Stomach (tissue), 9 donors: ENCODE measurements around the gene PCBP3. TPM values are rescaled to one million over a fixed set of nuclear protein-coding genes. Genes with fewer than 3 reads are reported as not detected.
"Not testable (repeated sequence)": the region's sequence is repeated elsewhere in the genome, so short reads cannot be mapped to it uniquely, and the experiment has no call there.

Experiments used
- DNase-seq, 2 donors: peaks; one replicate each; pipeline versions ENCODE4 v3.0.0 to v3.0.0-alpha.2; 2013 to 2019
- H3K27ac ChIP-seq, 5 donors: fragments of 200-600 bp in 4 of 5; sonication (generic) in 4 of 5; one replicate each; pipeline ENCODE4 v1.5.1; 2013 to 2019; ENCODE audit warnings: mild to moderate bottlenecking in 1 of 5, moderate library complexity in 1 of 5
- H3K27me3 ChIP-seq, 3 donors: fragments of 200-600 bp; sonication (generic); one replicate each; pipeline ENCODE4 v1.5.1; 2017 to 2019; ENCODE audit warnings: mixed run types in 1 of 3
- H3K36me3 ChIP-seq, 4 donors: fragments of 200-600 bp; sonication (generic); 1 replicate in 3 of 4; 2 replicates in 1 of 4; pipeline ENCODE4 v1.5.1; 2016 to 2019
- H3K4me1 ChIP-seq, 4 donors: fragments of 200-600 bp; sonication (generic); one replicate each; pipeline ENCODE4 v1.5.1; 2016 to 2019
- H3K4me3 ChIP-seq, 4 donors: fragments of 200-600 bp; sonication (generic) in 3 of 4; one replicate each; pipeline ENCODE4 v1.5.1; 2016 to 2019; ENCODE audit warnings: mild to moderate bottlenecking in 1 of 4
- H3K9me3 ChIP-seq, 4 donors: fragments of 200-600 bp; sonication (generic); one replicate each; pipeline ENCODE4 v1.5.1; 2016 to 2019
- CTCF ChIP-seq, 7 experiments: fragments of 450-650 bp in 4 of 7; fragments of 200-600 bp in 3 of 7; sonication (generic) in 3 of 7; IDR thresholded peaks; one replicate each; pipeline ENCODE4 v1.5.1; 2016 to 2019; ENCODE audit warnings: antibody characterized with exemption in 7 of 7, control low read depth in 2 of 7, mild to moderate bottlenecking in 1 of 7
- EP300 ChIP-seq: sonication (generic); formaldehyde crosslinking; IDR thresholded peaks from one replicate; pipeline ENCODE4 v1.6.1; 2017; ENCODE audit warnings: antibody characterized with exemption
- POLR2A ChIP-seq, 4 donors: fragments of 450-650 bp; IDR thresholded peaks; one replicate each; pipeline ENCODE4 v1.6.1; 2016; ENCODE audit warnings: antibody characterized with exemption in 4 of 4, control low read depth in 2 of 4, mild to moderate bottlenecking in 1 of 4, moderate library complexity in 1 of 4
- POLR2AphosphoS5 ChIP-seq, 3 donors: sonication (generic); formaldehyde crosslinking; IDR thresholded peaks; one replicate each; pipeline ENCODE4 v1.6.1; 2016; ENCODE audit warnings: antibody characterized with exemption in 3 of 3
- WGBS, 5 donors: extraction: QIAGEN DNeasy Blood & Tissue Kit in 3 of 5; methylation state at CpG; one replicate each; pipeline versions ENCODE4 v1.1.5 to v1.1.7; 2013 to 2018; 5-methylcytosine and 5-hydroxymethylcytosine counted together
- intact Hi-C: fragments of 100-400 bp; cut with DNase I; formaldehyde crosslinking; loops from one replicate; pipeline ENCODE4 v1.15.1; 2023; ENCODE audit warnings: low total_unique reads
- polyA plus RNA-seq, 3 donors: library from polyadenylated mRNA; stranded (reverse); fragments of 200-250 nt; gene quantifications; one replicate each; pipeline ENCODE4 v1.2.3, GENCODE V29; 2013
- total RNA-seq, 5 donors: library from RNA; depleted of rRNA; stranded (reverse); fragments of >200 nt; gene quantifications; one replicate each; pipeline versions ENCODE4 v1.1.0 to v1.2.3, GENCODE V29; 2014 to 2016
- donor health status: healthy with polysubstance abuse.
- donor health status: Bipolar disorder and iron deficiency.
- donor health status: healthy.

The PCBP3 gene
- total and polyA plus RNA-seq, 8 donors: 1.8 to 10.9 (median 3.3) TPM; not detected in 3

GRCh38 chr21:45642122-45642813 lies 1.3 kb upstream of the PCBP3 start:
- H3K27ac ChIP-seq: peak overlapping the region in 4 of 5 donors; percentile 25 to 64 (median 53)
- peaks cover 11 to 39% (median 24%) of the 10 kb centered on the region in 4 donors for H3K4me1 ChIP-seq
- intact Hi-C loops: no loop called here
- DNase-seq: peak in 1 of 2 donors; percentile 58
- TF ChIP-seq CTCF (IDR thresholded peaks at IDR 0.05) (no peak), POLR2A (IDR thresholded peaks at IDR 0.05) (no peak), EP300 (no peak), POLR2AphosphoS5 (IDR thresholded peaks at IDR 0.05) (no peak)
- 1 to 15% (median 13%) methylated on average over 17 to 91 of the region's 91 CpGs for WGBS, 5 donors
- H3K4me3 ChIP-seq: peak overlapping the region; percentile 42 to 68 (median 54)
- H3K9me3 ChIP-seq: no peaks in the 10 kb centered on the region
- no peaks in the 10 kb centered on the region for H3K36me3 ChIP-seq
- H3K27me3 ChIP-seq: peaks cover 0 to 38% (median 17%) of the 10 kb centered on the region in 3 donors

- TF ChIP-seq CTCF (IDR thresholded peaks at IDR 0.05): no peak
- TF ChIP-seq POLR2A (IDR thresholded peaks at IDR 0.05): no peak
- no peak for TF ChIP-seq EP300
- TF ChIP-seq POLR2AphosphoS5 (IDR thresholded peaks at IDR 0.05): no peak
- WGBS, 5 donors: 6 to 11% (median 8%) methylated on average over 39 to 56 of the region's 56 CpGs
- intact Hi-C loops: no loop called here
- peak overlapping the region; percentile 51 to 68 (median 54) for H3K4me3 ChIP-seq
- DNase-seq: peak in 1 of 2 donors; percentile 40
- H3K9me3 ChIP-seq: no peaks in the 10 kb centered on the region
- H3K27me3 ChIP-seq: peaks cover 0 to 45% (median 21%) of the 10 kb centered on the region in 3 donors
- peaks cover 11 to 33% (median 24%) of the 10 kb centered on the region in 4 donors for H3K4me1 ChIP-seq
- H3K27ac ChIP-seq: peak overlapping the region in 3 of 5 donors; percentile 15 to 86 (median 76)
- no peaks in the 10 kb centered on the region for H3K36me3 ChIP-seq
Measured at GRCh38 chr21:45644041-45644906, 749 bp downstream of the PCBP3 start.

DNA sequence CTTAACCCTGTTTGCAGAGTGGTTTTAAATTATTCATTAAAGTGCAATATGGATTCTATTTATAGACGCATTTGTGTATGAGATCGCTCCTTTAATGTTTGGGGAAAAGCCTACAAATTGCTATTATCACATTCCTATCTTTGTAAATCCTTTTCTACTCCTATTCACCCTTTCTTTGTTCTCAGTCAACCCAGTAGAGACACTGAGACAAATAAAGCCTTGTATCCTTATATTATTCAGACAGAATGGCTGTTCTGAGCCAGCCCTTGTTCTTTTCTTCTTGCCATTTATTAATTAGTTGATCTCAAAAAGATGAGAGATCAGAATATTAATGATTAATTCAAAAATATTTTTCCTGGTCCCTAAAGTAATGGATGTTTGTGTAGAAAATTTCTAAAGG lies 8.4 kb downstream of the PCBP3 start:
- TF ChIP-seq POLR2A (IDR thresholded peaks at IDR 0.05): no peak
- TF ChIP-seq CTCF (IDR thresholded peaks at IDR 0.05): no peak
- no peak for TF ChIP-seq EP300
- TF ChIP-seq POLR2AphosphoS5 (IDR thresholded peaks at IDR 0.05): no peak
- Histone ChIP-seq H3K36me3 (no peaks in the 10 kb centered on the region), H3K4me1 (no peaks in the 10 kb centered on the region), H3K4me3 (no peak overlapping the region), H3K27ac (no peak overlapping the region), H3K9me3 (no peaks in the 10 kb centered on the region), H3K27me3 (peaks cover 0 to 10% (median 4%) of the 10 kb centered on the region in 3 donors)
- intact Hi-C loops: no loop called here
- no peak for DNase-seq
- WGBS, 5 donors: 57 to 73% (median 68%) methylated on average over 2 of the region's 2 CpGs

DNA sequence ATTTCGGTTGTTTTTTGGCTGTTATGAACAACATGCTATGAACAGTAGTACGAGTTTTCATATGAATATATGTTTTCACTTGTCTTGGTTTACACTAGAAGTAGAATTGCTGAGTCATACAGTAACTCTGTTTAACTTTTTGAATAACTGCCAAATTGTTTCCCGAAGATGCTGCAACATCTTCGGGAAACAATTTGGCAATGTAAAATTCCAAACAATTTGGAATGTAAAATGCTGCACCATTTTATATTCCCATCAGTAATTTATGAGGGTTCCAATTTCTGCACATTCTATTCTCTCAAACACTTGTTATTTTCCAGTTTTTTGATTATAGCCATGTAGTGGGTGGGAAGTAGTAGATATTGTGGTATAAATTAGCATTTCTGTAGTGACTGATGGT lies 11.6 kb downstream of the PCBP3 start:
- no peaks in the 10 kb centered on the region for H3K27me3 ChIP-seq
- no peak for TF ChIP-seq POLR2A (IDR thresholded peaks at IDR 0.05)
- TF ChIP-seq POLR2AphosphoS5 (IDR thresholded peaks at IDR 0.05): no peak
- no peak for TF ChIP-seq CTCF (IDR thresholded peaks at IDR 0.05)
- TF ChIP-seq EP300: no peak
- no peak overlapping the region for H3K27ac ChIP-seq
- H3K4me3 ChIP-seq: no peak overlapping the region
- DNase-seq: no peak
- H3K36me3 ChIP-seq: no peaks in the 10 kb centered on the region
- H3K9me3 ChIP-seq: no peaks in the 10 kb centered on the region
- intact Hi-C loops: no loop called here
- 61 to 71% (median 64%) methylated on average over 4 of the region's 4 CpGs for WGBS, 5 donors
- no peaks in the 10 kb centered on the region for H3K4me1 ChIP-seq

DNA sequence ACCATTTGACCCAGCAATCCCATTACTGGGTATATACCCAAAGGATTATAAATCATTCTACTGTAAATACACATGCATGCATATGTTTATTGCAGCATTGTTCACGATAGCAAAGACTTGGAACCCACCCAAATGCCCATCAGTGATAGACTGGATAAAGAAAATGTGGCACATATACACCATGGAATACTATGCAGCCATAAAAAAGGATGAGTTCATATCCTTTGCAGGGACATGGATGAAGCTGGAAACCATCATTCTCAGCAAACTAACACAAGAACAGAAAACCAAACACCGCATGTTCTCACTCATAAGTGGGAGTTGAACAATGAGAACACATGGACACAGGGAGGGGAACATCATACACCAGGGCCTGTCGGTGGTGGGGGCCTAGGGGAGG lies 12.6 kb downstream of the PCBP3 start:
- DNase-seq, H3K4me1 ChIP-seq, H3K27ac ChIP-seq, H3K36me3 ChIP-seq, H3K9me3 ChIP-seq, H3K4me3 ChIP-seq, intact Hi-C loops, H3K27me3 ChIP-seq: not testable (repeated sequence)
- WGBS, 5 donors: 64 to 89% (median 79%) methylated on average over 2 to 3 of the region's 3 CpGs

GRCh38 chr21:45661913-45662622 lies 18.5 kb downstream of the PCBP3 start:
- H3K4me3 ChIP-seq, H3K4me1 ChIP-seq: not testable (repeated sequence)
- DNase-seq: peak in 1 of 2 donors; percentile 30

More at GRCh38 chr21:45661913-45662622, 18.5 kb downstream of the PCBP3 start:
- WGBS, 5 donors: 63 to 80% (median 70%) methylated on average over 4 of the region's 4 CpGs
- peaks cover 0 to 20% (median 12%) of the 10 kb centered on the region in 4 donors for H3K9me3 ChIP-seq
- intact Hi-C loops, H3K27ac ChIP-seq, H3K27me3 ChIP-seq, H3K36me3 ChIP-seq: not testable (repeated sequence)
